Activated CD4-positive, alpha-beta T cell treated with anti-CD3 and anti-CD28 coated beads for 24 hours (primary cell): Measurements from ENCODE around the gene JARID2.

ENCODE experiments used
- DNase-seq, 2 donors: peaks; one replicate each; pipeline ENCODE4 v3.0.0-alpha.2; 2020; ENCODE audit warnings: low read depth in 2 of 2

Gene JARID2

DNA sequence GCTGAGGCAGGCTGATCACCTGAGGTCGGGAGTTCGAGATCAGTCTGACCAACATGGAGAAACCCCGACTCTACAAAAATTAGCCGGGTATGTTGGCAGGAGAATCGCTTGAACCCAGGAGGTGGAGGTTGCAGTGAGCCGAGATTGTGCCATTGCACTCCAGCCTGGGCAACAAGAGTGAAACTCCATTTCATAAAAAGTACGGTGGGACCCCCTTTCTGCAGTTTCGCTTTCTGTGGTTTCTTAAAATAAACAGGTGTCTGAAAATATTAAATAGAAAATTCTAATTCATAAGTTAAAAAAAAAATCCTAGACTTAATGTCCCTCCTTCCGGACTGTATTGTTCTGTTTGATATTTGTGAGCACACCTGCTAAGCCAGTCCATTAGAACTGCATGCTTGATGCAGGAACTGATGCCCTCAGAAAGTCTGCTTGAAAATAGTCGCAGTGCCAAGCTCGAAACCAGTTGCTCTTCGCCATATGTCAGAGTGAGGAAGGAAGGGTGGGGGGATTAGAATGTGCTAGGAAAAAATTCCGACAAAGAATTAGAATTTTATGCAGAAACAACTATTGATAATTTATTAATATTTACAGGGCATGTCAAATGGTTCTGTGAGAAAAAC lies 85.9 kb downstream of the JARID2 start:
- DNase-seq: no peak

DNA sequence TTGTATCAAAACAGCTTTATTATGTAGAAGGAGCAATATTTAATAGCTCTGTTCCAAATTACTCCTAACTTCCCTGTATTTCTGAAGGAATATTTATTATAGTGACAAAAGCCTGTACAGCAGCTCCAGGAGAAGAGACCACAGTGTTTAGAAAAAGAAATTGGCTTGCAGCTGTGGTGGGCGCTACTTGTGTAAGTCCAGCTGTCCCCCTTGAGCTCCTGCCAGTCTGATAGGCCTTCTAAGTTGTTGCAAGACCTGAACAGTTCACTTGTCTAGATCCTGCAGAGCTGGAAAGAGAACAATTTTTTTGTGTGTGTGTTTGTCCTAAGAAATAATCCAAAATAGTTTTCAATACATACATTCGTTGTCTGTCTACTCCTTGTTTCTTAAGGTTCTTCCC lies 86.6 kb downstream of the JARID2 start:
- DNase-seq: no peak

DNA sequence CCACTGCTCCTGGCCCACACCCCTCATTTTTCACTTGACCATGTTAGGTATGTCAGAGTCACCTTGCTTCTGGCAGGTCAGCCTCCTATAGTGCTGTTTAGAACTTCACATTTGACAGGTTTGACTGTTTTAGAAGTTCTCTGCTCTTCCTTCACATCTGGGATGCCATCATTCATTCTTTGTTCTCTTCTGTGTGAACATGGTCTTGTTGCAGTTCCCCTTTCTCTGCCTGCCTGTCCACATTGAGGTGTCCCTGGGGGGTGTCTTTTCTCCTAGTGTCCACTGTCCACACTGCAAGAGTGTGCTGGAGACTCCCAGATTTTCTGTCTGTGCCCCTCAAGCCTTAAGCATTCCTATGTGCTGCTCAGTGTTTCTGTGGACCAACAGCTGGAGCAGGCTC lies 89.5 kb downstream of the JARID2 start:
- no peak for DNase-seq

DNA sequence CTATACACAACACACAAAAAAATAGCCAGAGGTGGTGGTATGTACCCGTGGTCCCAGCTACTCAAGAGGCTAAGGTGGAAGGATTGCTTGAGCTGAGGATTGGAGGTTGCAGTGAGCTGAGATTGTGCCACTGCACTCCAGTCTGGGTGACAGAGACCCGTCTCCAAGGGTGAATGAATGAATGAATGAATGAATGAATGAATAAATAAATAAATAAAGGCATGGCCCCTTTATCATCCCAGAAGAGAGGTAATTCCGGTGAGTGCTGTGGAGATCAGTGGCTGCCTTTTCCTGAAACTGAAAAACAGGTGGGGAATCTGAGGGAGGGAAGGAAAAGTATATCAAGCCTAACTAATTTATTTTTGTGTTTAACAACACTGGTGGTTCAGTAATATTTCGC lies 90.0 kb downstream of the JARID2 start:
- DNase-seq: no peak

DNA sequence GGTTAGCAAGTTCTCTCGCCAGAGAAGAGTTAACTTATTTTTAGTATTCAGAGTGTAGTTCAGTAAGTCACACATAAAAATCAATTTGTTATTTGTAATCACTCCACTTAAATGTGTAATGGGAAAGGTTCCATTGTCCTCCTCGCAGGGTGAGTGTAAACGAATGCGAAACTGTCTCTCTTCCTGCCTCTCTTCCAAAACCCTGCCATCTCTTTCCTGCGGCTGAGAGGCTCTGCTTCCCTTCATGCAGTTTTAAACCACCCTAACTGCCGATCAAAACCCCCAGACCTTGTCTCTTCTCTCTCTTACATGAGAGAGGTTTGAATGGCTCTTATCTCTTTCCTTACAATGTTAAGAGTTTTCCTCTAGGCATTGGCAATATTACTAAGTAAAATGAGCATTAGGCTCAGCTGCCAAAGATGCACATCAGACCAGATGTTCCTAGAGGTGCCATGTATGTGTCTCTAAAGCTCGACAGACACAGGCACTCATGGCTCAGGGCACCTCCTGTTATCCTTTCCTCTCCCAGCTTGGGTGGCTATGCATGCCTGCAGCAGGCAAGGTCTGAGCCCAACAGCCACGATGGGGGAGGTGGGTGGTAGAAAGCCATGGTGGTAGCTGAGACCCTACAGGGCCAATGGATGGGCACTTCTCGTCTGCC lies 91.2 kb downstream of the JARID2 start:
- no peak for DNase-seq

DNA sequence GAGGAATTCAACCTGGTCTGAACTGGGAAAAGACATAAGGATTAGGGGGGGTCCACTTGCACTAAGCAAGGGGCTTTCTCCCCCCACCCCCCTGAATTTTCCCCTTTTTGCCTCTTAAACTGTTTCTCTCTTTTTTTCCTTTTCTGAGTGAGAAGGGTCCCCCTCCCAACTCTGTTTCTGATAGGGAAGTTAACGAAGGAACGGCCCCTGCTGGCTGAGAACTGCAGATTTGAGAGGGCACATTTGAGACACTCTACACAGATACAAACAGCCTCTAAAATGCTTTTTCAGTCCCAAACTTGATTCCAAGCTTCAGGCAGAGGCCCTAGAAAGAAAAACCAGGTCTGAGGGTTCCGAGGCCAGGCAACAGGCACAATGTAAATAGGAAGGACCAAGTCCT lies 91.7 kb downstream of the JARID2 start:
- no peak for DNase-seq

DNA sequence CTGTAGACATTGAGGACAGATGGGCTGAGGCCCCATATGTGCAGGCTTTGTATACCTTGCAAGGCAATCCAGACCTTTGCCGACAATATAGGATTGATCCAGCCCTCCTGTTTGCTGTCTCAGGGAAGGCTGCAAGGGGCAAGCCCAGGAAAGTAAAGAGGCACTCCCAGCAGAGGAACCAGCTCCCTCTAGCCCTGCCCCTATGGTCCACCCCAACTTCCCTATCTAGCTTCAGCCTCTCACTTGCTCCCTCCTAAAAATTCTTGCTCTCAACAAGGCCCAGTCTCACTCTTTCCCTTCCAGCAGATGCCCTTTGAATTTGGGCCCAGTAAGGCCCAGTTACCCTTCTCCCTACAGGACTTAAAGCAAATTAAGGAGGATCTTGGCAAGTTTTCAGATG lies 92.6 kb downstream of the JARID2 start:
- DNase-seq: no peak

DNA sequence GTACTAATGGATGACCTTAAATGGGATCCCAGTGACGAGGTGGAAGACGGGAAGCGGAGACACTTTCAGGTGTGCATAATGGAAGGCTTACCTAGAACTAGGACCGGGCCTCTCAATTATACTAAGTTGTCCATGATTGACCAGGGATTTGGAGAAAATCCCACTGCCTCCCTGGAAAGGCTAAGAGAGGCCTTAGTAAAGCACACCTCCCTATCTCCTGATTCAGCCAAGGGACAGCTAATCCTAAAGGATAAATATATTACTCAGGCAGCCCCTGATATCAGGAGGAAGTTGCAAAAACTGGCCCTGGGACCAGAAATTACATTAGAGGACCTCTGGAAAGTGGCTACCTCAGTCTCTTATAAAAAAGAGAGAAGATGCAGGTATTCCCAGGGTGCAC lies 93.2 kb downstream of the JARID2 start:
- no peak for DNase-seq

DNA sequence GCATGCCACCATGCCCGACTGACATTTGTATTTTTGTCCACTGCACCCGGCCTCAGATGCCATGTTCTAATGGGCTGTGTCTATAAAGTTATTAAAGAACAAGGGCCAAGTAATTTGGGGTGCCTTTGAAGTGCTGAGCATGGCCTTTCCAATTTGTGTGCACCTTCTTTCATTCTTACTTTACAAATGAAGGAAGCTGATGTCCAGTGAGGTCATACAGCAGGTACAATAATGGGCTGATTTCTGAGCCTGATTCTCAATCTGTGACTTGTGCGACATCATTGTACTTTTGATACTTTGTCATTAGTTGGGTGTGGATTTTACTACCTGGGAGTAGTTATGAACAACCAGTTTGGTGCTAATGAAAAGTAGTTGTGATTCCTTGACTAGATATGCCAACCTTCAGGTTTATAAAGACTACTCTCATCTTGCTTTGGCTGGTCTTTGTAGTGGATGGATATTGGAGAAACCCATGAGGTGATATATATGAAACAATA lies 94.3 kb downstream of the JARID2 start:
- DNase-seq: no peak

DNA sequence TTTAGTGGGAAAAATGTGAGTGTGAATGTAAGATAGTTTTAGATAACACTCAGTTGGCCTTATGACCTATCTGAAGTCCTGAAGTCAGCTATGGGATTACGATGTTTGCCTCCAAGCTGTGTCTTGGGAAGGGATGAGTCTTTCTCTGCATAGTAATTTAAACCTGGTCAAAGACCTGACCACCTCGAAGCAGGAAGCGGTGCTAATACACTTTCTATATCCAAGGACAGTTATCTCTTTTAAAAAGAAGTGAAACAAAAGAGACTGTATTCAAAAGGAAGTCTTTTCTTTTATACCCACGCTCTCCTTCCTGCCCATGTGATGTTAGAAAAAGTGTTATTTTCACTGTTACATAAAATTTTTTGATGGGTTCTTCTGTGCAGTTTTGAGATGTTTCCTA lies 94.9 kb downstream of the JARID2 start:
- no peak for DNase-seq

DNA sequence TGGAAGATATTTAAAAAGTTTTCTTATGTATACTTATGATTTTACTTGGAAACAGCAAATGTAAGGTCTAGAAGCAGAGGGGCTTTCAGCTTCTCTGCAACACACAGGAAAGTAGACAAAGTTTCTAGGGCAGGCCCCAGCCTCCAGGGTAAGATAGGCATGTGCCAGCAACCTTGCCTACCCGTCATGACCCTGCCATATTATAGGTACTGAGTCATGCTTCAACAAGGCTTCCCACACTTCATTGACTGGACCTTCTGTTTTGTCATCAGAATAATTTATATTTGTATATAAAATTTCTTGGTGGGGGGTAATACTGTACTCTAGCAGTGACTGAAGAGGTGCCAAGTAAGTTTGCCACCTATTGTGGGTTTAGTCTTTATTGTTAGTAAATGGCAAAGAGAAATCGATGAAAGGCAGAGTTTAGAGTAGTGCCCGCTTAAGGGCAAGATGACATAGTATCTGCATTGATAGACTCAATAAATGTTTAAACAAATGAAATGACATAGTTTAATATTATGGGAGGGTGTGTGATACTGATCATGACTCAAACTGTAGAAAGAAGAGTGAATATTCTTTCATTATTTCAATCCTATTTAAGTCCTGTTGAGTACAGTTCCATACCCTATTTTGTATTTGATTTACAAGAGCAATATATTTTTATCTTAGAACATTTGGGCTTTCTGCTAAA lies 95.6 kb downstream of the JARID2 start:
- no peak for DNase-seq

DNA sequence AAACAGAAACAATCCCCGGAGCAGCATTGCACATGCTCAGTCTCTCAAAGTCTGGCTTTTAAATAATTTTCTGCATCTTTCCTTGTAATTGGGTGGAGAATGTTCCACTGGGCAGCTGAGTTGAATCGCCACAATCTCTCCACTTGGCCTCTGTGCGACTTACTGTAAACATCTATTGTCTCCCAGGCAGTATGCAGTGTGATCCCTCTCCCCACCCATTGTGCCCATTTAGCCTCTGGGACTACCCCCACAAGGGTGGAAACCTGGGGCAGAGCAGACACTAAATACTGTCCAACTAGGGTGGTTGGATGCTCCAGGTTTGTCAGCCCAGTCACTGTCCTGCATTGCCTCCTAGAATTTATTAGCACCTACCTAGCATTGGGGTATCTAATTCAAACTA lies 96.2 kb downstream of the JARID2 start:
- DNase-seq: no peak

DNA sequence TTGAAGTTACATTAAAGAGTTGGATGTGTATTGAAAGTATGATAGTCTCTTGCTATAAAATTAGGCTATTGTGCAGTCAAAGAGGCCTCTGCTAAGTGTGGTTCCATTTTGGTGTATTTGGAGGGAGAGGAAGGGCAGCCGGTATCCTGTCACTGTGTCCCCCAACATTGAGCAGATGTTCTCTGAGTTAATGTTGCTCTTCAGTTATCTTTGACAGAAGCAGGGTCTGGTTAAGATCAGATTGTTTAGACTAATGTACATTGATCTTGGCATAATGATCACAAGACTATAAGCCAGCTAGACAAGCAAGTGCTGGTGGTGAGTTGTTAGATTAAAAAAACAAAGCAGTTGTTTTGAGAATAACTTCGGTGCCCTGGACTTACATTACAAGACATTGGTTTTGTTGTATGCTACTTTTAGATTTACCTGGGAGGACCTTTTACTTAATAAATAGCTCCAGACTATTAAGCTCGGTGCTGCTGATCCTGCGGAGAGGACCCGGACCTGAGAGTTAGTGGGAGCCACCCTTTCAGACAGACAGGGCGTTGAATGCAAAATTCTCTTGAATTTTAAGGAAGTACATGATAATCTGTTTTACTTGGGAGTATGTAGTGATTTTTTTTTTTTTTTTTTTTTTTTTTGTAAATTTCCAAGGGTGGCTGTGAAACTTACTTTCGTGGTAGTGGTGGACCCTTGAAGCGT lies 97.8 kb downstream of the JARID2 start:
- DNase-seq: no peak

DNA sequence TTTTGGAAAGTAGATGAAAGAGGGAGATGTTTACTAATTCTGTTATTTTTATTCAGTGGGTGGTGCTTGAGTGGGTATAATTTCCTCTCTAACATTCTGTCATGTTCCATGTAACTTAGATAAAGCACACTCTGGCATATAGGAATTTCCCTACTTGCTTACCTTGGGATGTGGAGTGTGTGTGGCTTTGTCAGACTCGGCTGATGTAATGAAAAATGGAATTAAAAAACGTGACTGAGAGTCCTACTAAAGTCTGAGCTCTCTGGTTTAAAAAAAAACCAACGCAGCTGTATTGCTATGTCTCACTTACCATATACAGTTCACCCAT lies 98.3 kb downstream of the JARID2 start:
- no peak for DNase-seq

DNA sequence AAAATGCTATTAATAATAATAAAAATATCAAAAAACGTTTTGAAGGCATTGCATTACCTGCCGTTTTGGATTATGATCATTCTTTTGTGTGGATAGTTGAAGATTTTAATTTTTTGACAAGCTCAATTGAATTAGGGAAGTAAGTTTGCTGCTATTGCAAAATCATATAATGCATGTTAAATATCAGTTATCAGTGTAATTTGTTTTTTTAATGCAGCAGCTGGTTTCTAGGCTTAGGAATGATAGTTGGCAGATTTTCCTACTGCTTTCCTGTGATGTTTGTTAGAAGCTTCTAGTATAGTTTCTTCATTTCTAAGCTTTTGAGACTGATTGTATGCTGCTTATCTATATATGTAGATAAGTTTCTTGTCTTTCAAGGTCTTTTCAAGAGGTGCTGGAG lies 99.0 kb downstream of the JARID2 start:
- DNase-seq: no peak

DNA sequence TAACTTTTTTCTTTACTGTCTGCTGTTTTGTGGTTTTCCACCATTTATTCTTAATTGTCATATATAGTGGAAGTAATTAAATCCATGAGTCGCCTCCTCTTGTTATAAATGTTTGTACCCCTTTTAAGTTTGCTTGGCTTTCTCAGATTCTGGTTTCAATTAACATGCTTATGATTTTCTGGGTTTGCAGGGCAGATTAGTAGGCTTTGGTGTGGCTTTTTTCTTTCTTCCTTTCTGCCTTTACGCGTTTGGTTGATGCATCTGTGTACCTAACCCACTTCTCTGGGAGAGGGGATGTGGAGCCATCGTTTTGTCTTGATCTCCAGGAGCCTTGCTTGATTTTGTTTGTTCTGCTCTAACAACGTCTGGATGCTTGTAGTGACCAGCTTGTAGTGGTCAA lies 100.4 kb downstream of the JARID2 start:
- DNase-seq: no peak

DNA sequence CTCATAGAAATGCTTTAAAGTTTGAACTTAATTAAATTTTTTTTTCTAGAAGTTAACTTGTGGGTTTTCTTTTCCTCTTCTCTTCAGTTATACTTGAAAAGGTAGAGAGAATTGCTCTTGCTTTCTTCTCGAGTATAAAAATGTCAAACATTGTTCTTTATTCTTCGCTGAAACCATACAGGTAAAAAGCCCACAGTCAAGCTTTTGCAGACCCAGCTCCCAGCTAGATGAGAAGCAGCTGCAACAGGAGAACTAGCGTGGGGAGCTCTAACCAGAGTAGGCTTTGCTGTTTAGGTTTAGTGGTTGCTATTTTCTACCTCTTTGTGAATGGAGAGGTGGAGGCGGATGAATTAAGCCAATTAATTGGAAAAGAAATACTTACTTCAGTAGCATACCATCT lies 102.7 kb downstream of the JARID2 start:
- DNase-seq: no peak

DNA sequence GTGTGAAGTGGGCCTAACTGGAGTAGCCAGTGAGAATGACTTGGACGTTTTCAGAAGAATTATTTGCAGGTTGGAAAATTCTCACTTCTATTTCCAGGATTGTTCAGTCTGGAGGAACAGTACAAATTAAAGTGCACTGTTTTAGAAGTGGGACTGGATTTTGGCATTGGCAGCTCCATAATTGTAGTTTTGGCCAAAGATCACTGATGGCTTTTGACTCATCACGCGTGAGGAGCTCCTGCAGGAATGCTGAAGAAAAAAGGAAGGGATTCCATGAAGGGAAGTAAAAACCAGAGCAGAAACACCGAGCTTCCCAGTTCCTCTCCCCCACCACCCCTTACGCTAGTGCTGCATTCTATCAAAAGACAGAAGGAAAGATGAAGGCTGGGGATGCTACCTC lies 103.5 kb downstream of the JARID2 start:
- DNase-seq: no peak

DNA sequence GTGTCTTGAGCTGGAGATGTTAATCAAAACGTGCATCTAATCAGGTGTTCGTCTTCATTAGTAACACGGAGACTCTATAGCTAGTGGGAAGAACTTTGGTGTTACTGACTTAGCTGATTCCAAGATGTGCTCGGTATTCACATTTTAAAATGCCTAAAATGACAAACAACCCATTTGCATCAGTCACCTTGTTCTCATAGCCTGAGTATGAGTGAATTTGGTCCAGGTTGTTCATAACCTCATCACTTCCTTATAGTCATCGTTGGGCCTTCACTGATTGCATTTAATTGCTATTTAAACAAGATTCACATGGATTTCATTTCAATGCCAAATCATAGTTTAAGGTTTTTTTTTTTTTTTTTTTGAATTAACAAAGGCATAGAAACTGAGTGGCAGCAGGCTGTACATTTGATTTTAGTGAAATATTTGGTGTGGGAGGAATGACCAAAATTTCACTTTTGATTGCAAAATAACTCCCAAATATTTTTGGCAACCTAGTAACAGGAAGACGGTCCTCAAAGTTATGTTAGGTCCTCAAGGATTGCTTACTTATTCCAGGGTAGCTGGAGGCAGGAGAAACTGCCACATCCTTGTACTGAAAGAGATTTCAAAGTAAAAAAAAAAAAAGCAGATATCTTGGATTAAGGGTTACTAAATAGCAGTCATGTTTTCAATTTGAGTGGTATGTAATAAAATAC lies 104.7 kb downstream of the JARID2 start:
- no peak for DNase-seq

DNA sequence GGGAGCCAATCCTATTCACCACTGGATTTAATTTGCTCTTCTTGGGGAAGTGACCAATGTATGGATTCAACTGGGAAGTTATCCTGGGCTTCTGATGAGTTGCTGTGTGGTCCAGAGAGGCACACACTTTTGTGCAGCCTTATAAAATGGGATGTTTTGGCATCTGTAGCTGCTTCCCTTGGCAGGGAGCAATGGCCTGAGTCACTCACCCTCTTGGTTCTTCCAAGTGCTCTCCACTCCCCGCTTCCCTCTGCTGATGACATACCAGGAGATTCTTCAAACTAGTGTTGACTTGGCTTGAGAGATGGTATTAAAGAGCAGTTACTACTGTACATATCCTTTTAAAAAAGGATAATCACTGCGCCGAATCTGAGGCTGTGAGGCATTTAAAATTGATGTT lies 105.8 kb downstream of the JARID2 start:
- no peak for DNase-seq

DNA sequence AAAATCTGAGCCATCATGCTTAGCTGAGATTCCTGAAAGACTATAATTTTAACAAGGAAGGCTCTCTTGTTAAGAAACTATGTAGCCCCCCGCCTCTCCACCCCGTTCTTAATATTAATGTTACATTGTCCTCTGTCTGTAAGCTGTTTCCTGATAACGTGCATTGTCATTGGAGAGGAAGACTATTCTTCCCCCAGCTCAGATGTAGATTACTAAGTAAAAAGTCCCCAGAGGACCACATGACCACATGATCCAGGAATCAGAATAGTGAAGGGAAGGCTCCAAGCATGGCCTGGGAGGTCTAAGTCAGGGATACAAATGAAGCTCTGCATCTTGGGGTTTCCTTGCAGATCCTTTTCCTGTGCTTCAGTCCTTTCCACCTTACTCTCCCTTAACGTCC lies 106.4 kb downstream of the JARID2 start:
- DNase-seq: no peak

DNA sequence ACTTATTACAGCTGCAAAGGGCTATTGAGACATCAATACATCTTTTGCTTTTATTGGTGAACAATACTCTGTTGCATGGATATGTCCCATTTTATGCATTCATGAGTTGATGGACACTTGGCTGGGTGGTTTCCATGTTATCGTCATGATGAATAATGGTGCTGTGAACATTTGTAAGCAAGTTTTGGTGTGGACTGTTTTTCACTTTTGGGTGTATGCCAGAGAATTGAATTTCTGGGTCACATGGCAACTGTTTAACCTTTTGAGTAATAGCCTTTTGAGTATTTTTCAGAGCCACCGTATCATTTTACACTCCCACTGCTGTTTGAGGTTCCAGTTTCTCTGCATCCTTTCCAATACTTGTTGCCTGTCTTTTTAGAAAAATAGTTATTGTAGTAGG lies 107.0 kb downstream of the JARID2 start:
- no peak for DNase-seq
